GM18526 (cell line): ENCODE measurements around the gene XYLT1.

Experiments
- POLR2A ChIP-seq: IDR thresholded peaks from 3 replicates; pipeline ENCODE4 v1.6.1; 2011; ENCODE audit not compliant: insufficient read length; ENCODE audit errors: extremely low read depth

XYLT1 gene

DNA sequence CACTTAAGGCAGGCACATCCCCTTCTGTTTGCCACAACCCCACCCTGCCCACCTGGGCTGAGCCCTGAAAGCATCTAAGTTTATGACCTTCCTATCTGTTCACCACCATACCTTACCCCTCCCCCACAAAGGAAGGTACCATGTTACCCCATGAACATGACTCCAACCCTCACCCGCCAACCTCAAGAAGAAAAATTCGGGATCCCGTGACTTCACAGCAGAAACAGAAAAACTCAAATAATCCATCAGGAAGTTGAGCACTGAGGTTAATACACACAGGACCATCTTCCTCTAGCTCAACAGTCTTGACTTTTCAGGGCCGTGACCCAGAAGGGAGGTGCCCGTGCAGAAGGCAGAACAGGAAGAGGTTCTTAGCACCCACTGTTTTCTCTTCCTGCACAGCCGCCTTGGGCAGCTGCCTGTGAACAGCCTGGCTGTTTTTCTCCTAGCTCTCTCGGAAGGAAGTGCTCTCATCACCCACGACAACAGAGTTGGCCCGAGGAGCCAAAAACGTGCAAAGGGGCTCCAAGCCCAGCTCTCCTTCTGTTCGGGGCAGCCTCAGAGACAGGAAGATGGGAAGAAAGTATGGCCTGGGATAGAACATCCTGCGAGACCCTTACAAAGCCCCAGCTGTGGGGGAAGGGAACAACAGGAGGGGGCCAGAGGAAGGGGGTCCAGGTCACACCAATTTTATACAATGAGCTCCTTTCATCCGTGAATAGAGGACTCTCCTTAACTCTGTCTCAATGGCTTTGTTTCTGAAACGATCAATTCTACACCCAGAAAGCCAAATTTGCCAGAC, 101.1 kb downstream of the XYLT1 start:
- TF ChIP-seq POLR2A = no peak

DNA sequence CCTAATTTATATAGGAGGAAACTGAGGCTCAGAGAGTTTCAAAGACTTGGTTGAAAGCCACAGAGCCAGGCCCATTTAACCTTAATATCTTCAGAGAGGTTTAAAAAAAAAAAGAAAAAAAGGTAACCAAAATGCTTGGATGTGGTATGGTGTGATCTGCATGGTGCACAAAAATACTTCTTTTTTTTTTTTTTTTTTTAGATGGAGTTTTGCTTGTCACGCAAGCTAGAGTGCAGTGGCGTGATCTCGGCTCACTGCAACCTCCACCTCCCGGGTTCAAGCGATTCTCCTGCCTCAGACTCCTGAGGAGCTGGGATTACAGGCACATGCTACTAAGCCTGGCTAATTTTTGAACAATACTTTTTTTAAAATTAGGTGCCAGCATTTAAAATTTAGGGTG, 101.8 kb downstream of the XYLT1 start:
- no peak for TF ChIP-seq POLR2A

DNA sequence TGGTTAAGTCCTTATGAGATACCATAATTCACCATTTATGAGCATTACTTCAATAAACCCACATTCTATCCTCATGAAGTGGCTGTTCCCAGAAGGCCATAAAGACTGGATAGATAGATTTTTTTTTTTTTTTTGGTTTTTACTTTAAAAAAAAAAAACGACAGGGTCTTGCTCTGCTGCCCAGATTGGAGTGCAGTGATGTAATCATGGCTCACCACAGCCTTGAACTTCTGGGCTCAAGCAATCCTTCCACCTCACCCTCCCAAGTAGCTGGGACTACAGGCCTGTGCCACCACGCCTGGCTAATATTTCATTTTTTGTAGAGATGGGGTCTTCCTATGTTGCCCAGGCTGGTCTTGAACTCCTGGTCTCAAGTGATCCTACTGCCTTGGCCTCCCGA, 102.3 kb downstream of the XYLT1 start:
- TF ChIP-seq POLR2A = no peak

DNA sequence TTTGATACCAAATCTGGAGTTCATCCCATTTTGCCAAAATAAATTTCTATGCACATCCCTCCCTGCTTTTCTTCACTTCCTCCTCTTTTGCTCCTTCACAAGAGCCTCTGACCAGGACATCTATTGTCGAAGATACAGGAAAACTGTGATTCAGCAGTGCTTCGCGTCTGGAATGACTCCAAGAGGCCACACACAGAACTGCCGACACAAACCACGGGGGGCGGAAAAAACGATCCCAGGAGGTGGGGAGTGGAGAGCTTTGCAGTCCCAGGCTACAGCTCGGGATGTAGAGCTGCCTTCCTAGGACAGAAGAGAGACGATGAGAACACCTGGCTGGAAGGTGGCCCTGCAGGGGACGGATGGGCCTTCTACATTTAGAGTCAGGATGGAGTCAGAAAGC, 102.8 kb downstream of the XYLT1 start:
- no peak for TF ChIP-seq POLR2A

DNA sequence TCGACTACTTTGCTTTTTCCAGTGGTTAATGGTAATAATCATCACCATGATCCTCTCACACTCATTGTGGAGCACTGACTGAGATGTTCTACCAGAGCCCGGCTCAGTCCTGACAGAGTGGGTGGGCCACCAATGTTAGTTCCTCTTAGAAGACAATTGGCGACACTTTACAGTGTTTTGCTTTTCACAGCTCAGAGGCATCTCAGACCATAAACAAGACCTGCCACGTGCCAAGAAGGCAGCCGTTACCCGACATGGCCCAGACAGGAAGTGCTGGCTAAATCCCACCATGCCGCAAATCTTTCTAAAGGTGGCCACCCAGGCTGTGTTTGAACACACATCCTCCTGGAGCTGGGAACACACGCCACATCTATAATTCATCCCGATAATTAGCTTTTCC, 103.7 kb downstream of the XYLT1 start:
- TF ChIP-seq POLR2A = no peak

DNA sequence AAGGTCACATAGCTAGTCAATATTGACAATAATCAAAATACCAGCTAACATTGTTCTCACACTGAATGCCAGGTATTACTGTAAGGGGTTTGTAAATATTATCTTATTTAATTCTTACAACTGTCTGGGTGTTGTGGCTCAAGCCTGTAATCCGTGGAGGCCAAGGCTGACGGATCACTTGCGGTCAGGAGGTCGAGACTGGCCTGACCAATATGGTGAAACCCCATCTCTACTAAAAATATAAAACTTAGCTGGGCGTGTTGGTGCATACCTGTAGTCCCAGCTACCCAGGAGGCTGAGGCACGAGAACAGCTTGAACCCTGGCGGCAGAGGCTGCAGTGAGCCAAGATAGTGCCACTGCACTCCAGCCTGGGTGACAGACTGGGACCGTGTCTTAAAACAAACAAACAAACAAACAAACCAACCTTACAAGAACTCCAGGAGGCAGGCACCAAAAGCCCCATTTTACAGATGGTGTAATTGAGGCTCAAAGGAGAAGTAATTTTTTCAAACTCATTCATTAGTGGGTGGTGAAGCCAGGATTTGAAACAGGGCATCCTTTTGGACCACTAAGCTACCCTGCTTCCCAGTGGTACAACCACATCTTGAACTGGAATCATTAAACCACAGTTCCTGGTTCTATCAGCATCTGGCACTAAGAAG, 104.3 kb downstream of the XYLT1 start:
- TF ChIP-seq POLR2A = no peak

DNA sequence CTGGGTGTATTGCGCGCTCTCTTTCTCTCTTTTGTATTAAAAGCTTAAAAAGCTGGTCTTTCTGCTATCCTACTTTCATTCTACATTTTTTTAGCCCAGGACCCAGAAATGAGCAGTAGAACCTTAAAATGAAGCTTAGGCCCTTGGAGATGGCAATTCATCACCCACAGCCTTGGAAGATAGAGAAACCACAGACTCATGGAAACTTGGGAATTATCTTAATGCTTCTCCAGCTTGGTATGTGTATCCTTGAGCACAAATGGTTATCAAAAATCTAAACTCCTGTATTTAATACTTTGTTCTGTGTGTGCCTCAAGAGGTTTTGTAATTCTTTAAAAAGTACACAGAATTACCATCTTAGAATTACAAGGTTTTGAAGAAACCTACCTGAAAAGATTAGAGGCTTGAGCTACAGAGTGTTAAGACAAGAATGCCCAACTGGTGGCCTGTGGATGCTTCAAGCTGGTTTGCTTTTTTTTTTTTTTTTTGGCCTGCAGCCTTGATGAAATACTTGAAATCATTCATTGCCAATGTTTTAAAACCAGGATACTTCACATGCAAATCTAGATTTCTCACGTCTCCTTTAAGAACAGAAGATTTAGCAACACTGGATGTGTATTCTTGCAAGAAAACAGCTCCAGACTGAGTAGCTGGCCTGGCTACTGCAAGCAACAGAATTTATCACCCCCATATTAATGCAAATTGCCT, 105.0 kb downstream of the XYLT1 start:
- TF ChIP-seq POLR2A = no peak

DNA sequence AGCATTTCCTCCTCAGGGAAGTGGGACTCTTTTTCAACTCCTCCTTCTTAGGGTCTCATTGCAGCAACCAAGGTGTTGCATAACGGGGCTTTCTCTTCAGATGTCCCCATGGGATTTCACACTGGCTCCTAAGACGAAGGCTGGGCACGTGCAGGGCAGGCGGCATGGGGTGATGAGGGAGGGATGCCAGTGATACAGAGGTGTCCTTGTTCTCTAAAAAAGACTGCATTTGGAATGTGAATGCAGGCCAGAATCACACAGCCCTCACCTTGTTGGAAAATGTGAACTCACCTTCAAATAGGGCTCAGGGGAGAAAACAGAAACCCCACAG, 105.6 kb downstream of the XYLT1 start:
- no peak for TF ChIP-seq POLR2A

DNA sequence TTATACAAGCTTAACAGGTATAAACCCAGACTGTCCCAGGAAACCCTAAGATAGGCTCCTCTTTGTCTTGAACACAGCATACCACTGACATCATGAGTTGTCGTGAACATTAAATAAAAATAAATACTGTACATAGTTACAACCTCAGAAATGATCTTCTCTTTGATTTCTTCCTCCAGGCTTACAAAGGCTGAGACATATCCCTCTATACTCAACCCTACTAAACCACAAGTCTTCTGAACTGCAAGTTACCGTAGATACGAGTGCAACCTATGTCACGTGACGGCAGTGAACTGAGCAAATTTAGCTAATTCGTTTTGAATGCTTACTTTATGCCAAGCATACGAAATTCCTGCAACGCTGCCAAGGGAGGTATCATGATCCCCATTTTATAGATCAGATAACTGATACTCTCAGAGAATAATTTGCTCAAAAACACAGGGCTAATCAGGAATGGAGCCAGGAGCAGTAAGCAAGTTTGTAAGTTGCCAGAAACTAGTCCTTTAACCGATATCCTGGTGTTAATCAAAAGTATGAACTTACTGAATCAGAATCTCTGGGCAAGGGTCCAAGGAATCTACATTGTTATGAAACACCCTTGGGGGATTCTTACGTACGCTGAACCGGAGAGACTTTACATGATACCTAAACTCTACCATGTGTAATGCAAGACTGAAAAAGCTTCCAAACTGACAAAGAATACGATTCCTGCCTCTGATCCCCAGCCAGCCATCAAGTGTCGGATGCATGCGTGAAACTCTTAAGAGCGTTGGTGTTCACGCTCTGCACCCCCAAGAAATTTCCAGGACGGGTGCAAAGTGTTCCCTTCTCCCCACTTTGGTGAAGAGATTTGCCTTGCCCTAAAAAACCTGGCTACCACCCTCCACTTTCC, 106.2 kb downstream of the XYLT1 start:
- no peak for TF ChIP-seq POLR2A

DNA sequence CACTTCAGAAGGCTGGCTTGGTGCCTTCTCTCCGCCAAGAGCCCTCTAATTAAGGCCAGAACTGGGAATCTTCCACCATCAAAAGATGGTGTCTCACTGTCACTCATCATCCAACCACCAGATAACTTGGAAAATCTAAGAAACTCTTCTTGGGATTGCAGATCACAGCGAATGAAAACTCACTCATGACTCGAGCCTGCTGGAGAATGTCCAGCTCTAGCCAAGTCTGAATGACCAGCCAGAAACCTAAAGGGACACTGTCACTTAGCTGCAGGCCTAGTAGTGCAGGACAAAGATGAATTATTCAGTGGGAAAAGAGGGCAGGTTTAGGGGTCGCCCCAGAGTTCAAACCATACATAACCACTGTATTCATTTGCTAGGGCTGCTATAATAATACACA, 107.8 kb downstream of the XYLT1 start:
- TF ChIP-seq POLR2A = no peak

DNA sequence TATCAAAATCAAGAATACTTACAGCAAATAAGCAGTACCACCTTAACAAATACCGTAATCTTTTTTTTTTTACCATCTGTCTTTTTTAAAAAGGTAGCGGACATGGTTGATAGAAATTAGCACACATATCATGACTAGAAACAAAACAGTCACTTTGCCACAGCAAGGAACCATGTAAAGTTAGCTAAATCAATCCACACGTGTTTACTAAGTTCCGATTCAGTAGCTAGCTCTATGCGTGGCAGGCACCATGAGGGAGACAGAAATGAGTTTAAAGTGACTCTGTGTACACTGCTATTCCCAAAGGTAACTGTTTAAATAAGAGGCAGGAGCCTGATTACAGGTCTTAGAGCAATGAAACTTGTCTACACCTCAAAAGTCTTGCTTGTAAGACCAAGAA, 108.6 kb downstream of the XYLT1 start:
- no peak for TF ChIP-seq POLR2A

DNA sequence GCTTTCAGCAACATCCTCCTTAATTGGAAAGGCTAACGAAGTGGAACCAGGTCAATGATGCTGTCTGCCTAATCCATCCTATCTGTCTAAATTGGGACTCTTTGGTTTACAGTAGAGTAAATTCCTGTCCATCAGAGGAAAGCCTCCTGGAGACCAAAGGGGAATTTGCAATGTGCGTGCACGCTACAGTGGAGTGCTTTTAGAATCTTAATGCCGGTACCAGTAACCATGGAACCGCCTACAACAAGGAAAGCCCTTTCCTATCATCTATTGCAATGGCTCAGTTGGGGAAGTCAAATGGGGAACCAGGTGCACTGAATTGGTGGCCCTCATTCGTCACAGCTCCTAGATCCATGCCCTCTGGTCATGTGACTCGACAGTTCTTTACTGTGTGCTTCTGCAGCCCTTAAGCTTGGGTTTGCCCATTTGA, 110.1 kb downstream of the XYLT1 start:
- no peak for TF ChIP-seq POLR2A

DNA sequence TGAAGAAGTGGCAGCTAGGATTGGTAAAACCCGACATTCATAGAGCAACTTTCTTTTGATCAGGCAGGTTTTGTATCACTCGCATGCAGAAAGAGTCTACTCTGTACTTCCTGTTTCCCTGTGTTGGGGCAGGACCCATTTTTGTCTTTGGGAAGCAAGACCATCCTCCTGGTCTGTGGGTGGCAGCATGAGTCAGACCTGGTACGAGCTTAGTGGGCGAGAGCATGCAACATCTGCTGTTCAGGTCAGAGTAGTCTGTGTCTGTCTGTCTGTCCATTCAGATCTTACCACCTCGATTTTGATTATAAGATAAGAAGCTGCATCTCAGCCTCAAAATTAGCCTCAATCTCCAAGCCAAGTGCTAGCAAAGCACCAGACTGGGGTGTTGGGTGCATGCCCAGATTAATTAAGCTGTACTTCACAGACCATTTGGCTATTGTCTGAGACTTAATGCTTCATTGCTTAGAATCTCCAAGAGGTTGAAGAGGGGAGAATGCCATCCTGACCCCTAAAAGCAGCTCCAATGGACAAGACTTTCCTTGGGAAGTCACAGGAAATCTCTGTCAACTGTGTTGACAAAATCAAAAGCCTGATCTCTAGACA, 110.9 kb downstream of the XYLT1 start:
- TF ChIP-seq POLR2A = no peak

DNA sequence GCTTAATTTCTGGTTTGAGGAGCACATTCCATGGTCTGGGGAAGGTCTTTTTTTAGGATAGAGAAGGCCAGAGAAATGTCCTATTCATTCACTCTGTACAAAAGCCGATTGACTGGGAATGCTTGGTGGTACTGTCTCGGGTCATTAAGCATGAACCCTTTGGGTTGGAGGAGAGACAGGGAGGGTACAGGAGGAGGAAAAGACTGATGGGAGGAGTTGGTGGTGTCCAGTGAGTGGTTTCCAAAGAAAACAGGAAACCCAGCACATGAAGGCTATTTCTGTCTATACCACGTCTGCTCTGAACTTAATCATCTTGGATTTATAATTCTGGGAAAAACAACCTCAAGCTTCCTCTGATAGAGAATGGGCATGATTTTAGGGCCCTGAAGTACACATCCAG, 111.9 kb downstream of the XYLT1 start:
- TF ChIP-seq POLR2A = no peak

DNA sequence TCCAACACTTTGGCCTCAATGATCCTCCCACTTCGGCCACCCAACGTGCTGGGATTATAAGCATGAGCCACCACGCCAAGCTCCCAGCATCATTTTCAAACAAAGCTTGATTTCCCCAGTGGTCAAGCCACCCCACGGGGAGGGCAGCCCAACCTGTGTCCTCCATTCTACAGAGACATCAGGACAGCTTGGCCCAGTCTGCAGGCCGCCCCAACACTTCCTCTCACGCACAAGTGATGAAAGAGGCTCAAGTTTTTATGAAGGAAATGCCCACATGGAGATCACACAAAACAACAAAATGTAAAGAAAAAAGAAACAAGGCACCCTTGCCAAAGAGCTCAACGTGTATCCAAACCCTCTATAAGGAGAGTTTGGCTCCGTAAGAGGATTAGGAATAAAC, 112.4 kb downstream of the XYLT1 start:
- no peak for TF ChIP-seq POLR2A
